ENCODE results near the gene STMN3. TPM values are rescaled to one million over a fixed set of nuclear protein-coding genes. Genes with fewer than 3 reads are reported as not detected.

The STMN3 gene
- total RNA-seq, 1 experiment from 2014 or later, result 65.6 TPM

GRCh38 chr20:63680427-63680826 is 27.2 kb upstream of the STMN3 start:
- no peaks in the 10 kb centered on the region for H3K4me1 Mint-ChIP-seq
- no peaks in the 10 kb centered on the region for H3K27me3 Mint-ChIP-seq (ENCODE audit: low read depth)
- peaks cover 7% of the 10 kb centered on the region; the same call in 1 of the 2 replicates for H3K36me3 Mint-ChIP-seq
- no peak for DNase-seq (ENCODE audit: low spot score)
- ATAC-seq, result no peak
- no peak overlapping the region for H3K27ac Mint-ChIP-seq
- ChIA-PET POLR2A (no interaction called here), CTCF (no interaction called here)
- TF ChIP-seq SMAD3 (CRISPR knock-in tag; IDR thresholded peaks at IDR 0.05; ENCODE audit: borderline replicate concordance) (no peak), HMGXB4 (CRISPR knock-in tag; IDR thresholded peaks at IDR 0.05) (no peak), ZNF416 (CRISPR knock-in tag; IDR thresholded peaks at IDR 0.05) (no peak), MLX (CRISPR knock-in tag; IDR thresholded peaks at IDR 0.05) (no peak), NFATC4 (CRISPR knock-in tag; IDR thresholded peaks at IDR 0.05) (no peak), ZNF423 (CRISPR knock-in tag; IDR thresholded peaks at IDR 0.05) (no peak), ZNF263 (CRISPR knock-in tag; IDR thresholded peaks at IDR 0.05; ENCODE audit: low read depth) (no peak), NR1H2 (CRISPR knock-in tag; IDR thresholded peaks at IDR 0.05) (no peak), E2F1 (CRISPR knock-in tag; IDR thresholded peaks at IDR 0.05) (no peak), TEAD4 (CRISPR knock-in tag; IDR thresholded peaks at IDR 0.05) (no peak)
- no peak overlapping the region for H3K4me3 Mint-ChIP-seq
- H3K9me3 Mint-ChIP-seq, result no peaks in the 10 kb centered on the region

- TF ChIP-seq PREB (CRISPR knock-in tag; IDR thresholded peaks at IDR 0.05; ENCODE audit: borderline replicate concordance), result no peak
- TF ChIP-seq FOXP1 (CRISPR knock-in tag; IDR thresholded peaks at IDR 0.05; ENCODE audit: borderline replicate concordance), result no peak
- TF ChIP-seq RELA (CRISPR knock-in tag; IDR thresholded peaks at IDR 0.05; ENCODE audit: borderline replicate concordance), result no peak
- no peak for TF ChIP-seq FOXJ3 (CRISPR knock-in tag; IDR thresholded peaks at IDR 0.05; ENCODE audit: borderline replicate concordance)
- no peak for TF ChIP-seq HMGA2 (CRISPR knock-in tag; IDR thresholded peaks at IDR 0.05)
- no peak for TF ChIP-seq GRHL2 (CRISPR knock-in tag; IDR thresholded peaks at IDR 0.05; ENCODE audit: insufficient replicate concordance, severe bottlenecking)
- no peak for TF ChIP-seq NR3C1 (CRISPR knock-in tag; conservative IDR thresholded peaks at IDR 0.05; ENCODE audit: low read depth)
- TF ChIP-seq ZNF416 (CRISPR knock-in tag; IDR thresholded peaks at IDR 0.05), result no peak
- Mint-ChIP-seq H3K36me3 (peaks cover 7% of the 10 kb centered on the region; the same call in 1 of the 2 replicates), H3K4me1 (no peaks in the 10 kb centered on the region), H3K27ac (no peak overlapping the region; the same call in 1 of the 2 replicates), H3K4me3 (no peak overlapping the region), H3K27me3 (ENCODE audit: low read depth) (no peaks in the 10 kb centered on the region), H3K9me3 (no peaks in the 10 kb centered on the region)
- POLR2A ChIA-PET, result no interaction called here
- DNase-seq (ENCODE audit: low spot score), result no peak
- no peak for ATAC-seq
- CTCF ChIA-PET, result no interaction called here
Measured at GRCh38 chr20:63679799-63680305, 26.6 kb upstream of the STMN3 start.

- ATAC-seq, result no peak
- Mint-ChIP-seq H3K9me3 (no peaks in the 10 kb centered on the region), H3K27me3 (ENCODE audit: low read depth) (no peaks in the 10 kb centered on the region), H3K36me3 (peaks cover 7% of the 10 kb centered on the region; the same call in 1 of the 2 replicates), H3K4me1 (no peaks in the 10 kb centered on the region), H3K27ac (no peak overlapping the region), H3K4me3 (no peak overlapping the region)
- no peak for DNase-seq (ENCODE audit: low spot score)
- ChIA-PET POLR2A (no interaction called here), CTCF (no interaction called here)
- no peak for TF ChIP-seq GTF2I (CRISPR knock-in tag; conservative IDR thresholded peaks at IDR 0.05)
- no peak for TF ChIP-seq E2F5 (CRISPR knock-in tag; IDR thresholded peaks at IDR 0.05)
- no peak for TF ChIP-seq RELA (CRISPR knock-in tag; IDR thresholded peaks at IDR 0.05; ENCODE audit: borderline replicate concordance)
- no peak for TF ChIP-seq TEAD4 (CRISPR knock-in tag; IDR thresholded peaks at IDR 0.05)
- TF ChIP-seq NFE2L1 (CRISPR knock-in tag; IDR thresholded peaks at IDR 0.05), result no peak
- TF ChIP-seq SMAD4 (CRISPR knock-in tag; IDR thresholded peaks at IDR 0.05), result no peak
- no peak for TF ChIP-seq ZNF121 (CRISPR knock-in tag; IDR thresholded peaks at IDR 0.05)
- no peak for TF ChIP-seq CBFB (CRISPR knock-in tag; IDR thresholded peaks at IDR 0.05; ENCODE audit: low read depth)
- no peak for TF ChIP-seq ZNF138 (CRISPR knock-in tag; conservative IDR thresholded peaks at IDR 0.05)
- no peak for TF ChIP-seq RORB (CRISPR knock-in tag; IDR thresholded peaks at IDR 0.05)
- no peak for TF ChIP-seq SMAD3 (CRISPR knock-in tag; IDR thresholded peaks at IDR 0.05; ENCODE audit: borderline replicate concordance)
Measured at GRCh38 chr20:63678667-63679465, 25.6 kb upstream of the STMN3 start.

Data from WTC11 (cell line).